ENCODE data around the gene HYAL2.
A peak's percentile ranks its signal among the peaks of the same experiment; 100 is the strongest.

Gene HYAL2

DNA sequence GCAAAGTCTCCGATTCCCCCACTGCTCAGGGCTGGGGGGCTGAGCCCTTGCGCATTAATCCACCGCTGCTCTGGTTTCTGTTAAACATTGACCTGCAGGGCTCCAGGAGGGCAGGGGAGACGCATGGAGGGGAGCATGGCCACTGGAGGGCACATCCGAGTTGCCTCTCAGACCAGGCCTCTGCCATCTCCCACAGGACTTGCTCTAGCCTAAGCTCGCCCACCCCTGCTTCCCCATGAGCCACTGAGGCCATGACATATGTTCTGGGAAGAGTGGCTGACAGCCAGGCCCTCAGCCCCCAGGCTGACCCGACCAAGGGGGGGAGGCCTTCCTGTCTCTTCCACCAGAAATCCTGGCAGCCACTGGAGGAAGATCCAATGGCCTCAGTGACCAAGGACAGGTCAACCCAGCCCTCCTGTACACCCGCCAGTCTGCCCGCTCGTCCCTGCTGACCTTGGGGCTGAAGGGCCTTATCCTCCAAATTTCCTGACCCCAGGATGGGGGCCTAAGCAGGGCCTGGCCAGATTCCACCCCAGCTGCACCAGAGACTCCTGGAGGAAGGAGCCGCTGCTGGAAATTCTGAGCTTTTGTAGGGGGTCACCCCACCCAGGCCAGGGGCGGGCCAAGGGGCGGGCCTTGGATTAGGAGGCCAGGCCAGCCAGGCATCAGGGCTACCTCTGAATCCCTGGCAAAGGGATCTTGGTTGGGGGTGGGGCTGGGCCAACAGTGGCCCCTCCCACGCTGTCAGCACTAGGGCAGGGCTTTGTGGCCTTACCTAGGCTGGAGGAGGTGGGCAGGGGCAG, 19.3 kb downstream of the HYAL2 start, which contains the start of gene HYAL1:
TSS of gene HYAL1 (minus strand) at position 562 of the 803 bp plus-strand sequence. CDS start 618 bp downstream, outside the sequence.
- DNase-seq = no peak

GRCh38 chr3:50302095-50303012, 20.2 kb downstream of the HYAL2 start:
- no peak for DNase-seq

- DNase-seq = no peak
Observed at GRCh38 chr3:50300681-50301254, 21.8 kb downstream of the HYAL2 start.

GRCh38 chr3:50299929-50300680, 22.4 kb downstream of the HYAL2 start:
- DNase-seq = peak in 1 of 2 donors; percentile 65

GRCh38 chr3:50299638-50299928, 23.0 kb downstream of the HYAL2 start:
- no peak for DNase-seq

DNA sequence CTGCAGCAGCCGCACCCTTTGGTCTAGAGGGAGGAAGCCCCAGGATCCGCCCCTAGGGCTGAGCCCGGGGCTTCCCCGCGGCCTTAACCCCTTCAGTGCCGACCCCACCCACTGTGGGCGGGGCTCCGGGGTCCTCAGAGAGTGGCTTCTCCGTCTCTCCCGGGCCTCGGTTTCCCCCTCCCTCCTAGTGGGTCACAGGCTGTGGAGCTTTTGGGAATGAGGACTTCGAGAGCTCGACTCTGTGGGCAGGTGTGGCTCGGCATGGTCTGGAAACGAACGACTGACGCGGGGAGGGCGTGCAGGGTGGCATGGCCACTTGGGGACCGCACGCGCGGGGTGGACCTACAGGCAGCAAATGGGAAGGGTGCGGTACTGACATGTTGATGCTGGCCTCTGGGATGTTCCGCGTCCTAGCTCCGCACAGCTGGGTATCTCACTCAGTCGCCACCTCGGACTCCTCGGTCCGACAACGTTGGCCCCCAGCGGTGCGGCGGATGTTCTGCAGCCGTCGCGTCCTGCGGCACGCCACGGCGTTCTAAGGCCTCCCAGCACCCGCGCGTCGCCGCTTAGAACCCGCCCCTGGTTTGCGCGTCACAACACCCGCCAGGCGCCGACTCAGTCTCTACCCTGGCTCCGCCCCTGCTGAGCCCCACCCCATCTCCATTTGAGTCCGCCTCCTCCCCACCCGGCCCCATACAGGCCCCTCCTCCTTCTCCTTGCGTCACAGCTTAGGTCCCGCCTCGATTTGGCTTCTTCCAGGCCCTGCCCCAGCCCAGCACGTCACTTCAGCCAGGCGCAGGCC, 23.5 kb downstream of the HYAL2 start, which contains the start of the genes HYAL3 and NAA80:
TSS of gene HYAL3 (minus strand) at position 570 of the 802 bp plus-strand sequence. CDS start 3,803 bp downstream, outside the sequence.
TSS of gene NAA80 (minus strand) at position 570 of the 802 bp plus-strand sequence. CDS start 1,942 bp downstream, outside the sequence.
- DNase-seq = peak; percentile 99 to 100

- DNase-seq = no peak
Observed at GRCh38 chr3:50297896-50298725, 24.4 kb downstream of the HYAL2 start.

DNA sequence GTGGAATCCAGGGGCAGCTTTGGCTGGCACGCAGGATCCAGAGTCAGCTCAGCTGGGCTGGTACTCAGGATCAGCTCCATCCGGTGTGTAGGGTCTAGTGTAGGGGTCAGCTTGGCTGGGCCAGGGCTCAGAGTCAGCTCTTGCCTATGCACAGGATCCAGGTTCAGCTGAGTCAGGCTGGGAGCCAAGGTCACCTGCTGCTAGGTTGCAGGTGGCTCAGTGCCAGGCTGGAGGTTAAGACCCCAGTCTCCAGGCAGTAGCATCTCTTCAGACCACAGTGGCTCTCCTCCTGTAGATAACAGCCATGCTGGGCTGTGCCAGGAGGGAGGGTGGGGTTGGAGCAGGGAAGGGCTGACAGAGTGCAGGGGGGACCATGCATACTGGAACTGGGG, 25.2 kb downstream of the HYAL2 start:
- no peak for DNase-seq

- DNase-seq = no peak
Observed at GRCh38 chr3:50296721-50297383, 25.7 kb downstream of the HYAL2 start.

GRCh38 chr3:50295553-50296431, 26.8 kb downstream of the HYAL2 start:
- DNase-seq = no peak

GRCh38 chr3:50294492-50295403, 27.8 kb downstream of the HYAL2 start:
- no peak for DNase-seq

DNA sequence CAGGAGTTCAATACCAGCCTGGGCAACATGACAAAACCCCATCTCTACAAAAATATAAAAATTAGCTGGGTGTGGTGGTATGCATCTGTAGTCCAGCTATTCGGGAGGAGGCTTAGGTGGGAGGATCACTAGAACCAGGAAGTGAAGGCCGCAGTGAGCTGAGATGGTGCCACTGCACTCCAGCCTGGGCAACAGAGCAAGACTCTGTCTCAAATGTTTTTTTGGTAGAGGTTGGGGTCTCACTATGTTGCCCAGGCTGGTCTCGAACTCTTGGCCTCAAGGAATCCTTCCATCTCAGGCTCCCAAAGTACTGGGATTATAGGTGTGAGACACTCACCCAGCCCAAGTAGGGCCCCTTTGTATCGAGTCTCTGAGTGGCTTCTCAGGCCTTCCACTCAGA, 28.5 kb downstream of the HYAL2 start:
- DNase-seq = no peak

DNA sequence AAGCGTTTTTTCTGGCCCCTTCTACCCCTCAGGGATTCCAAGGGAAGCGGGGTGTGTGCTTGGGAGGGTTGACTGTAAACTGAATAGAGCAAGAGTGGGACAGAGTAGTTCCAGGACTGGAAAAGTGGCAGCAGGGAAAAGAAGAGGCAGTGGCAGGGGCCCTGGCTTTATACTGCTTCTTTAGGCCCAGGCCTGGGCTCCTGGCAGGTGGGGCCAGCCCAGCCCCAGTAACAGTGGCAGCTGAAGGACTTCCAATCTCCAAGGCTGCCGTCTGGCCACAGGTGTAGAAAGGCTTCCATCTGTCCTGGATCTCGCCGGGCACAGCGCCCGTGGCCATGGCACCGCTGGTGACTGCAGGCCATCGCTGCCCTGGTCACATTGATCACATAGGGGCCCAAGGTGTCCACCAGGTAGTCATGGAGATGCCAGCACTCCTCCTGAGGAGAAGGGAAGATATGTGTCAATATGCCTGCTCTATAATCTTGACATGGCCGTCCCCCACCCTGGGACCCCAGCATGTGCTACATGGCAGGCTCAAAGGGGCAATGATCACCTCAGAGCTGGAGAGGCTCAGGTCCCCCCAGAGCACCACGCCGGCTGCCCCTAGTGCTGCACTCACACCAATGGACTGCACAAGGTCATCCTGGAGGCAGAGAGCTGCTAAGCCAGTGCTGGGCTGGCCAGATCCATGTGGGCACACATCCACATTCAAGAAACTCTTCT, 29.3 kb downstream of the HYAL2 start:
- no peak for DNase-seq

DNA sequence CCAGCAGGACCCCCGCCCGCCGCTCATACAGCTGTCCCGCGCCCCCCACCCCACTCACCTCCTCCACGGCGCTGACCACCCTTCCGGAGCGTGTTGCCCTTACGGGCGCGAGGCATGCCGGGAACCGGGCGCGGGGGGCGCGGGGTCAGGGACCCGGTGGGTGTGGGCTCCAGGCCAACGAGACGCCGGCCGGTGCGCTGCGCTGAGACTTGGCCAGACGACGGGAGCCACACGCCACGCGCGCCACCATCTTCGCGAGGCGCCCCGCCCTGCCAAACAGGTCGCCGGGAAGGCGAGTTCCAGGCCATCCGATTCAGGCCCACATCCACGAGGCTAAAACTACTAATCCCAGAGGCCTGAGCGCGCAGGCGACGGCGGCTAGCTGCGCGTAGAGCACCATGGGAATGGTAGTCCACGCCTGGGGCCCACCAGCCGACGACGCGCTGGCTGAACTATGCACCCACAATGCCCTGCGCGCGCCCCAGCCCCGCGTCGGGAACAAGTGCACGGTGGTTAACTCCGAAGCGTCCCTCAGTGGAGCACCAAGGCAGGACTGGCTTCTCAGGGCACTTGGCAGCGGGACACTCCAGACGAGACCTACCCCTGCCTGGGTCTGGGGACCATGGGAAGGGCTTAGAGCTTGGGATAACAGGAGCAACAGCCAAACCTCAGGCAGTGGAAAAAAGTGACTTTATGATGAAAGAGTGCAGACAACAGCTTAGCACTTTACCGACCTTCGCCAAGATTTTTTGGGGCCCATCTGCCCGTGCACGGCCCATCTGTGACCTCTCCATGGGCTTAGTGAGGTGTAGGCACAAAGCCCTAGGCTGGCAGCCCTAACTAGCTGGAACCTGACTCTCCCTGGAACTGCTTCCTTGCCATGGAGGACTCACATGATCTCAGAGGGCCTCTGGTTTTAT, 30.1 kb downstream of the HYAL2 start, which contains the start of gene IFRD2:
TSS of gene IFRD2 (minus strand) at position 271 of the 920 bp plus-strand sequence. CDS start at position 116, 155 bp downstream.
- DNase-seq = peak; percentile 97

DNA sequence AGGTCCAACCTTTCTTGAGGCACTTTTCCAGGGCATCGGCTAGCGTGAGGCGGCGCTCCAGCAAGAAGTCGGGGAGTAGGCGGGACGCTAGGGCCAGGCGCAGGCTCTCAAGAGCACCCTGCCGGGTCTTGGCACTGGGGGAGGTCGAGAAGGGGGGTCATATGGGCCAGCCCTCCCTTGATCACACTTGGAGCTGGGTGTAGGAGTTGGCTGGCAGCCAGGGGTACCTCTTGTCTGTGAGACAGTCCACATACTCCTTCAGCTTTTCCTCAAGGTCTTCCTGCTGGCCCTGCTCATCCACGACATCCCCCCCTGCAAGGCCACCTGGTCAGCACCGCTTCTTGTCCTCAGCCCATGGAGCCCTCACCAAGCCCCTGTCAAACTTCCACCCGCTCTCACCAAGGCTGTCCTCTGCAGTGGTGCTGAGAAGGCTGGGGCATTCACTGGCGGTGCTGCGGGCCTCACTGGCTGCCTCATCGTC, 32.3 kb downstream of the HYAL2 start:
- DNase-seq = no peak

DNA sequence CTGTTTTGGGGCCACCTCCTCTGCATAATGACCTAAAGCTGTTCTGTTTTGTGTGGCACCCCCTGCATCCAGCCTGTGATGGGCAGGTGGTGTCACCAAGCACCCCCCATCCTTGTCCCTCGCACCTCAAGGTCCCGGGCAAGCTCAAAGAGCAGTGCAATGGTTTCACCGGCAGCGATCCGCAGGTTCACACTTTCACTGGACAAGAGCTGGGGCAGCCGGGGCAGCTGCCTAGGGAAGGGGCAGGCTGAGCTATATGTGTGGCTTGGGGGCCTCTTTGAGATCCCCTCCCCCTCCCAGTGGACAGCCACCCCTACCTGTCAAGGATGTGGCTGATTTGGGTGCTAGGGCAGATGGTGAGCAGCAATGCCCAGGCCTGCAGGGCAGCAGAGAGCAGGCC, 33.4 kb downstream of the HYAL2 start:
- no peak for DNase-seq
